SK-N-MC (cell line): ENCODE data around the gene KCNAB1.

Source experiments
- EZH2 ChIP-seq: fragments of 200-600 bp; sonication (generic); IDR thresholded peaks from one replicate; pipeline ENCODE4 v1.6.1; 2017; ENCODE audit warnings: antibody characterized with exemption
- POLR2AphosphoS5 ChIP-seq: IDR thresholded peaks from 2 replicates; pipeline ENCODE4 v1.6.1; 2012; ENCODE audit warnings: mild to moderate bottlenecking, low read depth, low read length, borderline replicate concordance

- TF ChIP-seq EZH2, result no peak
- no peak for TF ChIP-seq POLR2AphosphoS5
These were observed 298.1 kb downstream of the KCNAB1 start for GRCh38 chr3:156418428-156418827.
